Thoracic aorta endothelial cell (primary cell): ENCODE measurements around the gene DLGAP4. TPM values are rescaled to one million over a fixed set of nuclear protein-coding genes. Genes with fewer than 3 reads are reported as not detected.

Source experiments
- small RNA-seq: library from RNA; depleted of rRNA; stranded (forward); fragments of <200 nt; gene quantifications from one replicate; pipeline ENCODE3, GENCODE V24; 2012
- total RNA-seq: library from RNA; depleted of rRNA; stranded (reverse); fragments of >200 nt; gene quantifications from 2 replicates; pipeline ENCODE4 v1.2.3, GENCODE V29; 2012

Gene DLGAP4, protein sequence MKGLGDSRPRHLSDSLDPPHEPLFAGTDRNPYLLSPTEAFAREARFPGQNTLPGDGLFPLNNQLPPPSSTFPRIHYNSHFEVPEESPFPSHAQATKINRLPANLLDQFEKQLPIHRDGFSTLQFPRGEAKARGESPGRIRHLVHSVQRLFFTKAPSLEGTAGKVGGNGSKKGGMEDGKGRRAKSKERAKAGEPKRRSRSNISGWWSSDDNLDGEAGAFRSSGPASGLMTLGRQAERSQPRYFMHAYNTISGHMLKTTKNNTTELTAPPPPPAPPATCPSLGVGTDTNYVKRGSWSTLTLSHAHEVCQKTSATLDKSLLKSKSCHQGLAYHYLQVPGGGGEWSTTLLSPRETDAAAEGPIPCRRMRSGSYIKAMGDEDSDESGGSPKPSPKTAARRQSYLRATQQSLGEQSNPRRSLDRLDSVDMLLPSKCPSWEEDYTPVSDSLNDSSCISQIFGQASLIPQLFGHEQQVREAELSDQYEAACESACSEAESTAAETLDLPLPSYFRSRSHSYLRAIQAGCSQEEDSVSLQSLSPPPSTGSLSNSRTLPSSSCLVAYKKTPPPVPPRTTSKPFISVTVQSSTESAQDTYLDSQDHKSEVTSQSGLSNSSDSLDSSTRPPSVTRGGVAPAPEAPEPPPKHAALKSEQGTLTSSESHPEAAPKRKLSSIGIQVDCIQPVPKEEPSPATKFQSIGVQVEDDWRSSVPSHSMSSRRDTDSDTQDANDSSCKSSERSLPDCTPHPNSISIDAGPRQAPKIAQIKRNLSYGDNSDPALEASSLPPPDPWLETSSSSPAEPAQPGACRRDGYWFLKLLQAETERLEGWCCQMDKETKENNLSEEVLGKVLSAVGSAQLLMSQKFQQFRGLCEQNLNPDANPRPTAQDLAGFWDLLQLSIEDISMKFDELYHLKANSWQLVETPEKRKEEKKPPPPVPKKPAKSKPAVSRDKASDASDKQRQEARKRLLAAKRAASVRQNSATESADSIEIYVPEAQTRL
- total RNA-seq = 25.4 and 26.2 TPM in 2 replicates

DNA sequence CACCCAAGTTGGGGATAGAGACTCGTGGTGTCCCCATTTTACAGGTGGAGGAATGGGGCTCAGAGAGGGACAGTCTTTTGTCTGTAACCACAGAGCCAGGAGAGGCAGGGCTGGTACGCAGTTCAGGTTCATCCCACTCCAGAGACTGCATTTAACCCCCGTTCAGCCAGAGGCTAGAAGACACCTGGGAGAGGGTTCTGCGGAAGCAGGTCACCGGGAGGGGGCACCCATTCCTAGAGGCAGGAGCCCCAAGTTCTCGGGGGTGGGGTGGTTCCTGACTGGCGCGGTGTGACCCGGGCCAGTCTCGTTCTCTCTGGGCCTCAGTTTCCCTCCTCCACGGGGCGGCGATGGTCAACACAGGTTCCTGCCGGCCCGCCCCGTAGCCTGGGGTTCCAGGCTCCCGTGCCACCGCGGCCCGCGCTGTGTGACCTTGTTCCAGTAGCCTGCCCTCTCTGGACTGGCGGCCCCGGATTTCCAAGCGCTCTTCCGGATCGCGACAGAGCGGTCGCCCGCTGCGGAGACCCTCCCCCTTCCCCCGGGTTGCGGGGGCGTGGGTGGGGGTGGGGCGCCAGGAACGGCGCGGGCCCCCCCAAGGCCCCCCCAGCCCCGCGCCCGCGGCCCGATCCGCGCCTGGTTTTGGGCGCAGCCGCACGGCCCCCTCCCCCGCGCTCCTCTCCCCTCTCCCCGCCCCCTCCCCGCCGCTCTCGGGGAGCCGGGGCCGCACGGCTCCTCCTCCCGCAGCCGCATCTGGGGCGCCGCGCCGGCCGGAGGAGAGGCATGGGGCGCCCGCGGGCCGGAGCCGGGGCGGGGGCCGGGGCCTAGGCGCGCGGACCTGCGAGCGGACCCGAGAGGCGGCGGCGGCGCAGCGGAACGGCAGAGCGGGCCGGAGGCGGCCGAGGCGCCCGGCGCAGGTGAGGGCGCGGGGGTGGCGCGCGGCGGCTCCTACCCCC lies at the start of gene DLGAP4:
Gene DLGAP4, plus strand, starts transcription at position 738 of the 950 bp plus-strand sequence. CDS start 125,379 bp downstream, outside the sequence.

DNA sequence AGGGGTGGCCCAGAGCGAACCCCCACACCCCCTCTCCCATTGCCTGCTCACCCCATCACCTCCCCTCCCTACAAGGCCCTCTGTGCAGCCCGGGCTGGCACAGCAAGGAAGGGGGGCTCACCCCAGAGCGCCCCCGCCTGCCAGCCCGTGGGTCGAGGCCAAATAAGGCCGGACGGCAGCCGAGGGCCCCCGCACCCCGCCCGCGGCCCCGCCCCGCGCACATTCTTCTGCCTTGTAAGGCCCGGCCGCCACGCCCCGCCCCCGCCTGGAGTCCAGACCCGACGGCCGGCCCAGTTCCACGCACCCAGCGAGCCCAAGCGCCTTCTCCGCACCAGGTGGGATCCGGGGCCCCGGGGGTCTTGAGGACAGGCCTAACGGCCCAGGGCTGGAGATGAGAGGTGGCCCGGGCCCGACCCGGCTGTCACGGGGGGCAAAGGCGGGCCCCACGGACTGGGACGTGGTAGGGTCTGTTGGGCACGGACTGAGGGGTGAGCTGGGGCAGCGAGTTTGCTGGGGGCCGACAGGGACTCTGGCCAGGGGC lies 235.2 kb downstream of the DLGAP4 start, which contains the start of gene MYL9:
Gene MYL9, plus strand, starts transcription at position 293 of the 541 bp plus-strand sequence. CDS start 3,366 bp downstream, outside the sequence.

GRCh38 chr20:36573103-36573797 lies 267.1 kb downstream of the DLGAP4 start, which contains the start of gene TGIF2:
Gene TGIF2 (plus strand): TSS chr20:36573597. CDS start chr20:36578775, 5,178 bp downstream.

Small RNA genes lying within 50 kb of the gene (small RNA-seq; reads per million reads assigned to genes)
- not detected for gene RF00017

Other genes with a start within 250 kb of the DLGAP4 start
- 8.1 and 9.0 TPM in 2 replicates for gene EPB41L1, start 151.6 kb upstream of the DLGAP4 start, total RNA-seq
- gene AAR2, start 69.9 kb upstream of the DLGAP4 start, total RNA-seq = 25.1 and 26.1 TPM in 2 replicates
- gene MYL9, start 235.2 kb downstream of the DLGAP4 start, total RNA-seq = 2.0 and 5.7 TPM in 2 replicates